ENCODE data around the gene RNF44. TPM values are rescaled to one million over a fixed set of nuclear protein-coding genes. Genes with fewer than 3 reads are reported as not detected.

RNF44 gene
- total and polyA plus RNA-seq, 2 donors (not counting 3 experiments of a cell fraction or from before 2014, with no cell fraction given), result 19.8 to 50.2 TPM

DNA sequence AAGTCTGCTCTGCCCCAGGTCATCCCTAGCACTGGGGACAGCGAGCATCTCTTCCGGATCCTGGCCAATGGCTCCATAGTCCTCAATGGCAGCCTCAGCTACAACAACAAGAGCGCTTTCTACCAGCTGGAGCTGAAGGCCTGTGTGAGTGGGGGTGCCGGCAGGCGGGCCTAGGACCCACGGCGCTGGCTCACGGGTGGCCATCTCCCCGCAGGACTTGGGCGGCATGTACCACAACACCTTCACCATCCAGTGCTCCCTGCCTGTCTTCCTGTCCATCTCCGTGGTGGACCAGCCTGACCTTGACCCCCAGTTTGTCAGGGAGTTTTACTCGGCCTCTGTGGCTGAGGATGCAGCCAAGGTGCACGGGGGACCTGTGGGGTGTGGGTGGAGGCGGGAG, 37.9 kb upstream of the RNF44 start:
- Histone ChIP-seq H3K79me2 (ENCODE audit: control insufficient read depth, insufficient read depth, low read length) (no peaks in the 10 kb centered on the region), H3K4me1 (ENCODE audit: control insufficient read depth, extremely low read depth, insufficient read depth, low read length) (no peaks in the 10 kb centered on the region), H3K36me3 (ENCODE audit: control insufficient read depth in 2 of 2, extremely low read depth in 1 of 2, insufficient read depth in 2 of 2, low read length in 2 of 2) (no peaks in the 10 kb centered on the region), H3K9me1 (replicated peaks; ENCODE audit: control insufficient read depth, extremely low read depth, insufficient read depth, low read length) (no peaks in the 10 kb centered on the region), H3K27me3 (ENCODE audit: control insufficient read depth in 2 of 2, insufficient read depth in 2 of 2, low read length in 2 of 2) (no peaks in the 10 kb centered on the region), H3K4me3 (replicated peaks in 1 of 3; ENCODE audit: insufficient read depth in 1 of 3, low read depth in 1 of 3, low read length in 3 of 3) (no peak overlapping the region), H4K20me1 (replicated peaks; ENCODE audit: control insufficient read depth, extremely low read depth, insufficient read depth, low read length) (no peaks in the 10 kb centered on the region), H3K9ac (replicated peaks; ENCODE audit: extremely low read depth, insufficient read depth, low read length) (no peak overlapping the region), H3K4me2 (ENCODE audit: insufficient read depth, low read length) (no peak overlapping the region), H3K9me3 (replicated peaks; ENCODE audit: control insufficient read depth, insufficient read depth, low read length) (no peaks in the 10 kb centered on the region), H2AFZ (ENCODE audit: low read depth, low read length) (no peak overlapping the region), H3K27ac (ENCODE audit: insufficient read depth, low read depth, low read length) (no peak overlapping the region)
- CTCF ChIA-PET, result interaction anchor here (0.8 to 2.8 kb wide), 10 partner anchors 21 to 86 kb away, joined by 3 to 10 read pairs (median 6); partner anchors contain the start of genes EIF4E1B, RNF44, SNCB and TSPAN17
- DNase-seq (ENCODE audit: low read depth, low spot score), result no peak
- no peak for TF ChIP-seq POLR2A (IDR thresholded peaks at IDR 0.05; ENCODE audit: low read depth, low read length)
- TF ChIP-seq MYC (IDR thresholded peaks at IDR 0.05; ENCODE audit: low read depth, low read length), result no peak
- TF ChIP-seq, protein P1, sequence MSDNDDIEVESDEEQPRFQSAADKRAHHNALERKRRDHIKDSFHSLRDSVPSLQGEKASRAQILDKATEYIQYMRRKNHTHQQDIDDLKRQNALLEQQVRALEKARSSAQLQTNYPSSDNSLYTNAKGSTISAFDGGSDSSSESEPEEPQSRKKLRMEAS (IDR thresholded peaks at IDR 0.05; ENCODE audit: insufficient read depth, insufficient read length), result no peak
- TF ChIP-seq GATA2 (IDR thresholded peaks at IDR 0.05; ENCODE audit: insufficient read depth, insufficient read length, low read depth, low read length), result no peak
- TF ChIP-seq EZH2 (IDR thresholded peaks at IDR 0.05; ENCODE audit: borderline replicate concordance, low read depth, low read length, severe bottlenecking), result no peak
- TF ChIP-seq POLR2AphosphoS5 (IDR thresholded peaks at IDR 0.05; ENCODE audit: insufficient read depth, low read depth, low read length), result no peak
- TF ChIP-seq JUN (IDR thresholded peaks at IDR 0.05; ENCODE audit: borderline replicate concordance, insufficient read depth, insufficient read length, low read depth), result no peak
- TF ChIP-seq, protein P2, sequence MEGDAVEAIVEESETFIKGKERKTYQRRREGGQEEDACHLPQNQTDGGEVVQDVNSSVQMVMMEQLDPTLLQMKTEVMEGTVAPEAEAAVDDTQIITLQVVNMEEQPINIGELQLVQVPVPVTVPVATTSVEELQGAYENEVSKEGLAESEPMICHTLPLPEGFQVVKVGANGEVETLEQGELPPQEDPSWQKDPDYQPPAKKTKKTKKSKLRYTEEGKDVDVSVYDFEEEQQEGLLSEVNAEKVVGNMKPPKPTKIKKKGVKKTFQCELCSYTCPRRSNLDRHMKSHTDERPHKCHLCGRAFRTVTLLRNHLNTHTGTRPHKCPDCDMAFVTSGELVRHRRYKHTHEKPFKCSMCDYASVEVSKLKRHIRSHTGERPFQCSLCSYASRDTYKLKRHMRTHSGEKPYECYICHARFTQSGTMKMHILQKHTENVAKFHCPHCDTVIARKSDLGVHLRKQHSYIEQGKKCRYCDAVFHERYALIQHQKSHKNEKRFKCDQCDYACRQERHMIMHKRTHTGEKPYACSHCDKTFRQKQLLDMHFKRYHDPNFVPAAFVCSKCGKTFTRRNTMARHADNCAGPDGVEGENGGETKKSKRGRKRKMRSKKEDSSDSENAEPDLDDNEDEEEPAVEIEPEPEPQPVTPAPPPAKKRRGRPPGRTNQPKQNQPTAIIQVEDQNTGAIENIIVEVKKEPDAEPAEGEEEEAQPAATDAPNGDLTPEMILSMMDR (IDR thresholded peaks at IDR 0.05; ENCODE audit: extremely low read depth in 1 of 2, insufficient read depth in 1 of 2, low read depth in 1 of 2, low read length in 2 of 2), result no peak
- no peak for TF ChIP-seq FOS (IDR thresholded peaks at IDR 0.05; ENCODE audit: borderline replicate concordance, insufficient read depth, low read length)
- intact Hi-C loops (cut with micrococcal nuclease) (no loop called here), dilution Hi-C loops (cut with MboI; ENCODE audit: extremely low pct_ligation_motif_present, low sequenced_read_pairs) (no loop called here)
- POLR2A ChIA-PET, result interaction anchor here (1.0 kb wide), 1 partner anchor 72 kb away, joined by 3 read pairs; the partner anchor contains the start of gene TSPAN17
- no TSS peak for BruUV-seq (replicated peaks)
- FAIRE-seq, result no peak
